ENCODE data around the gene TMEM178A.

TMEM178A gene

DNA sequence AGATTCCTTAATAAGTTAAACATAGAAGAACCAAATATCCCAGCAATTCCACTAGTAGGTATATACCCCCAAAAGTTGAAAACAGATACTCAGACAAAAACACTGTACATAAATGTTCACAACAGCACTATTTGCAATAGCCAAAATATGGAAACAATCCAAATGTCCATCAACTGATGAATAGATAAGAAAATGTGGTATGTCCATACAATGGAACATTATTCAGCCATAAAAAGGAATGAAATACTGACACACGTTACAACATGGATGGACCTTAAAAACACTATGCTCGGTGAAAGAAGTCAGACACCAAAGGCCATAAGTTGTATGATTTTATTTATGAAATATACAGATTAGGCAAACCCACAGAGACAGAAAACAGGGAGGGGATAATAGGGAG, 12.5 kb downstream of the TMEM178A start:
- no peaks in the 10 kb centered on the region for H4K20me1 ChIP-seq (ENCODE audit: control insufficient read depth, insufficient read depth, low read depth, low read length)
- H3K27ac ChIP-seq (ENCODE audit: low read depth, low read length) = no peak overlapping the region
- TF ChIP-seq, protein P1, sequence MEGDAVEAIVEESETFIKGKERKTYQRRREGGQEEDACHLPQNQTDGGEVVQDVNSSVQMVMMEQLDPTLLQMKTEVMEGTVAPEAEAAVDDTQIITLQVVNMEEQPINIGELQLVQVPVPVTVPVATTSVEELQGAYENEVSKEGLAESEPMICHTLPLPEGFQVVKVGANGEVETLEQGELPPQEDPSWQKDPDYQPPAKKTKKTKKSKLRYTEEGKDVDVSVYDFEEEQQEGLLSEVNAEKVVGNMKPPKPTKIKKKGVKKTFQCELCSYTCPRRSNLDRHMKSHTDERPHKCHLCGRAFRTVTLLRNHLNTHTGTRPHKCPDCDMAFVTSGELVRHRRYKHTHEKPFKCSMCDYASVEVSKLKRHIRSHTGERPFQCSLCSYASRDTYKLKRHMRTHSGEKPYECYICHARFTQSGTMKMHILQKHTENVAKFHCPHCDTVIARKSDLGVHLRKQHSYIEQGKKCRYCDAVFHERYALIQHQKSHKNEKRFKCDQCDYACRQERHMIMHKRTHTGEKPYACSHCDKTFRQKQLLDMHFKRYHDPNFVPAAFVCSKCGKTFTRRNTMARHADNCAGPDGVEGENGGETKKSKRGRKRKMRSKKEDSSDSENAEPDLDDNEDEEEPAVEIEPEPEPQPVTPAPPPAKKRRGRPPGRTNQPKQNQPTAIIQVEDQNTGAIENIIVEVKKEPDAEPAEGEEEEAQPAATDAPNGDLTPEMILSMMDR (IDR thresholded peaks at IDR 0.05; ENCODE audit: low read depth, low read length, poor library complexity, severe bottlenecking) = no peak
- TF ChIP-seq EZH2phosphoT487 (IDR thresholded peaks at IDR 0.05; ENCODE audit: borderline replicate concordance, low read length) = no peak
- H3K27me3 ChIP-seq (ENCODE audit: control insufficient read depth, low read length) = peaks cover 4% of the 10 kb centered on the region
- H3K9me2 ChIP-seq (replicated peaks; ENCODE audit: control insufficient read depth, low read length) = no peaks in the 10 kb centered on the region
- no peaks in the 10 kb centered on the region for H3K4me1 ChIP-seq (ENCODE audit: control insufficient read depth, low read length)
- no peaks in the 10 kb centered on the region for H3F3A ChIP-seq (ENCODE audit: control insufficient read depth, insufficient read depth)
- H3K4me3 ChIP-seq (ENCODE audit: low read length) = no peak overlapping the region
- no peak overlapping the region for H3K4me2 ChIP-seq (ENCODE audit: low read length)
- no peaks in the 10 kb centered on the region for H3K79me2 ChIP-seq (ENCODE audit: control insufficient read depth, low read length)
- no peaks in the 10 kb centered on the region for H3K9me3 ChIP-seq (ENCODE audit: control insufficient read depth, insufficient read depth, low read length)
- no peaks in the 10 kb centered on the region for H3K36me3 ChIP-seq (ENCODE audit: control insufficient read depth, low read length)

DNA sequence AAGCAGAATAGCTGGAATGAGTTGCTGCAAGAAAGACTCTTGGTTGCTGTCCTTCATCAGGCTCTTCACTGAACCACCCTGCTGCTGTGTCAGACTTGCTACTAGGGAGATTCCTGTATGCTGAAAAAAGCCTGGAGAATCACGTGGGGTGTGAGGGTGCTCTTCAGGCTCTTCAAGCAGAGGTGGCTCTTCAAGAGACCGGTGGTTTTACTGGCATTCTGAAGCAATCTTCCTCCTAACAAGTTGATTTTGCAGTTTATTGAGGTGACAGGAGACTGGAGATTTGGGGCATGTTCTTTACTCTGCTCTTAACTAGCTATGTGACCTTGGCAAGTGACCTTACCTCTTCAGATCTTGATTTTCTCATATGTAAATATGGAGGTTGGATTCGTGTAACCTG, 14.1 kb downstream of the TMEM178A start:
- H4K20me1 ChIP-seq (ENCODE audit: control insufficient read depth, insufficient read depth, low read depth, low read length) = no peaks in the 10 kb centered on the region
- H3K36me3 ChIP-seq (ENCODE audit: control insufficient read depth, low read length) = no peaks in the 10 kb centered on the region
- TF ChIP-seq, protein P1 (IDR thresholded peaks at IDR 0.05; ENCODE audit: low read depth, low read length, poor library complexity, severe bottlenecking) = no peak
- TF ChIP-seq EZH2phosphoT487 (IDR thresholded peaks at IDR 0.05; ENCODE audit: borderline replicate concordance, low read length) = no peak
- H3K9me3 ChIP-seq (ENCODE audit: control insufficient read depth, insufficient read depth, low read length) = no peaks in the 10 kb centered on the region
- H3K27ac ChIP-seq (ENCODE audit: low read depth, low read length) = no peak overlapping the region
- no peaks in the 10 kb centered on the region for H3F3A ChIP-seq (ENCODE audit: control insufficient read depth, insufficient read depth)
- H3K4me3 ChIP-seq (ENCODE audit: low read length) = no peak overlapping the region
- no peaks in the 10 kb centered on the region for H3K4me1 ChIP-seq (ENCODE audit: control insufficient read depth, low read length)
- peaks cover 4% of the 10 kb centered on the region for H3K27me3 ChIP-seq (ENCODE audit: control insufficient read depth, low read length)
- H3K9me2 ChIP-seq (replicated peaks; ENCODE audit: control insufficient read depth, low read length) = no peaks in the 10 kb centered on the region
- no peak overlapping the region for H3K4me2 ChIP-seq (ENCODE audit: low read length)
- H3K79me2 ChIP-seq (ENCODE audit: control insufficient read depth, low read length) = no peaks in the 10 kb centered on the region

DNA sequence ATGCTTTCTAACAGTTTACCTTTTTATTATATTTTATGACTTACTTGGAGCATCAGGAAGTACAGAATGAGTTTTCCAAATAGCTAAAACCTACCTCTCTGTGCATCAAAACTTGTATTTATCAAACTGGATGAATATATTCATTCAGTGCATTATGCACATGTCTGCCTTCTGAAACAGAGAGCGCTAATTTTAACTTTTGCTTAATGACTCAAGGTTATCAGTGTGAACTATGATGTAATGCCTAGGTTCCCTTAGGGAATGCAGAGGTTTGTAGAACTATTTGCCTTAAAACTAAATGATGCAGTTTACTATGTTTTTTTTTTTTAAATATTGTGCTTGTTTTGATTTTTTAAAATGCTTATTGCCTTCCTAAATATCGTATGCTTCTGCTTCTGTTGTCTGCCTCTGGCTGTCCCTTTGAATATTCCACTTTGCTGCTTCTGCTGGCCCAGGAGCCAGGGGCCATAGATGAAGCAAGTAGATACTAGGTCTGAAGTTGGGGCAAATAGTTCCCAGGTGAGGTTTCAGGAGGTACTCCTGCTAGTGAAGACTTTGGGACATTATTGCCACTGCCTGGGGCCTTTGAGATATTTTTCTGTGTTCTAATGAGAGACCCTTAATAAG, 16.5 kb downstream of the TMEM178A start:
- no peak overlapping the region for H3K4me3 ChIP-seq (ENCODE audit: low read length)
- no peaks in the 10 kb centered on the region for H3K9me2 ChIP-seq (replicated peaks; ENCODE audit: control insufficient read depth, low read length)
- peaks cover 4% of the 10 kb centered on the region for H3K27me3 ChIP-seq (ENCODE audit: control insufficient read depth, low read length)
- H3K9me3 ChIP-seq (ENCODE audit: control insufficient read depth, insufficient read depth, low read length) = no peaks in the 10 kb centered on the region
- H3F3A ChIP-seq (ENCODE audit: control insufficient read depth, insufficient read depth) = no peaks in the 10 kb centered on the region
- H3K4me2 ChIP-seq (ENCODE audit: low read length) = no peak overlapping the region
- no peaks in the 10 kb centered on the region for H4K20me1 ChIP-seq (ENCODE audit: control insufficient read depth, insufficient read depth, low read depth, low read length)
- no peaks in the 10 kb centered on the region for H3K79me2 ChIP-seq (ENCODE audit: control insufficient read depth, low read length)
- TF ChIP-seq, protein P1 (IDR thresholded peaks at IDR 0.05; ENCODE audit: low read depth, low read length, poor library complexity, severe bottlenecking) = no peak
- TF ChIP-seq EZH2phosphoT487 (IDR thresholded peaks at IDR 0.05; ENCODE audit: borderline replicate concordance, low read length) = no peak
- H3K27ac ChIP-seq (ENCODE audit: low read depth, low read length) = no peak overlapping the region
- no peaks in the 10 kb centered on the region for H3K36me3 ChIP-seq (ENCODE audit: control insufficient read depth, low read length)
- no peaks in the 10 kb centered on the region for H3K4me1 ChIP-seq (ENCODE audit: control insufficient read depth, low read length)
